ENCODE data around the gene WWC1.

WWC1 gene

GRCh38 chr5:168366116-168366515 lies 74.7 kb downstream of the WWC1 start:
- DNase-seq (ENCODE audit: low read depth) = no peak
- TF ChIP-seq CTCF (IDR thresholded peaks at IDR 0.05; ENCODE audit: low read depth, low read length, missing control alignments) = no peak
- no peak overlapping the region for H3K4me3 ChIP-seq (ENCODE audit: low read depth, low read length)

- TF ChIP-seq CTCF (IDR thresholded peaks at IDR 0.05; ENCODE audit: low read depth, low read length, missing control alignments) = no peak
- DNase-seq (ENCODE audit: low read depth) = no peak
- H3K4me3 ChIP-seq (ENCODE audit: low read depth, low read length) = no peak overlapping the region
These were observed 77.4 kb downstream of the WWC1 start for GRCh38 chr5:168368854-168369253.

- TF ChIP-seq CTCF (IDR thresholded peaks at IDR 0.05; ENCODE audit: low read depth, low read length, missing control alignments) = no peak
- no peak overlapping the region for H3K4me3 ChIP-seq (ENCODE audit: low read depth, low read length)
- DNase-seq (ENCODE audit: low read depth) = no peak
These were observed 79.4 kb downstream of the WWC1 start for GRCh38 chr5:168370831-168371230.

- peak; percentile 26 for DNase-seq (ENCODE audit: low read depth)
- H3K4me3 ChIP-seq (ENCODE audit: low read depth, low read length) = no peak overlapping the region
- TF ChIP-seq CTCF (IDR thresholded peaks at IDR 0.05; ENCODE audit: low read depth, low read length, missing control alignments) = no peak
These were observed 81.0 kb downstream of the WWC1 start for GRCh38 chr5:168372356-168372946.

GRCh38 chr5:168374532-168374931 lies 83.1 kb downstream of the WWC1 start:
- TF ChIP-seq CTCF (IDR thresholded peaks at IDR 0.05; ENCODE audit: low read depth, low read length, missing control alignments) = no peak
- DNase-seq (ENCODE audit: low read depth) = no peak
- no peak overlapping the region for H3K4me3 ChIP-seq (ENCODE audit: low read depth, low read length)

- no peak for TF ChIP-seq CTCF (IDR thresholded peaks at IDR 0.05; ENCODE audit: low read depth, low read length, missing control alignments)
- DNase-seq (ENCODE audit: low read depth) = no peak
- no peak overlapping the region for H3K4me3 ChIP-seq (ENCODE audit: low read depth, low read length)
These were observed 83.8 kb downstream of the WWC1 start for GRCh38 chr5:168375214-168375613.

- no peak for TF ChIP-seq CTCF (IDR thresholded peaks at IDR 0.05; ENCODE audit: low read depth, low read length, missing control alignments)
- H3K4me3 ChIP-seq (ENCODE audit: low read depth, low read length) = no peak overlapping the region
These were observed 86.1 kb downstream of the WWC1 start for GRCh38 chr5:168377525-168377924.

More at GRCh38 chr5:168377525-168377924, 86.1 kb downstream of the WWC1 start:
- peak; percentile 10 for DNase-seq (ENCODE audit: low read depth)

Data from GM12864 (cell line).